T-cell (primary cell): ENCODE data around the gene NFX1. TPM values are rescaled to one million over a fixed set of nuclear protein-coding genes. Genes with fewer than 3 reads are reported as not detected.

Source experiments
- ATAC-seq, 4 experiments: fragments of 200-7000 bp in 3 of 4; fragments of 150-1000 bp in 1 of 4; cut with Tn5 transposase; replicated peaks in 1 of 4; 1 replicate in 3 of 4; 2 replicates in 1 of 4; pipeline ENCODE4 v1.10.0; 2021; ENCODE audit warnings: moderate library complexity in 3 of 4, mild to moderate bottlenecking in 2 of 4, moderate number of reproducible peaks in 1 of 4
- CTCF ChIA-PET, 2 donors: fragments of 300-600 bp; sonication (Branson Sonifier 250); formaldehyde crosslinking; loops; one replicate each; lab custom pipeline; 2022; ENCODE audit warnings: antibody characterized with exemption in 2 of 2; lab: Charles Lee
- POLR2A ChIA-PET, 2 donors: fragments of 300-600 bp; sonication (Branson Sonifier 250); formaldehyde crosslinking; loops; one replicate each; lab custom pipeline; 2022; ENCODE audit warnings: antibody characterized with exemption in 2 of 2; lab: Charles Lee
- DNase-seq, 35 experiments: peaks; one replicate each; pipeline versions ENCODE4 v3.0.0 to v3.0.0-alpha.2; 2013 to 2023
- H3K27ac ChIP-seq: one replicate; pipeline ENCODE4 v1.5.1; 2013; ENCODE audit warnings: low read length
- H3K27me3 ChIP-seq, 2 experiments: replicated peaks in 1 of 2; 1 replicate in 1 of 2; 2 replicates in 1 of 2; pipeline versions ENCODE4 v1.6.1 to v1.7.0; 2013; ENCODE audit warnings: low read length in 1 of 2, mixed read lengths in 1 of 2; ENCODE audit not compliant: control insufficient read depth in 2 of 2, insufficient read depth in 2 of 2; ENCODE audit errors: extremely low read depth in 1 of 2
- H3K36me3 ChIP-seq, 2 donors: 1 replicate in 1 of 2; 2 replicates in 1 of 2; pipeline versions ENCODE4 v1.6.1 to v1.7.0; 2013; ENCODE audit warnings: low read length in 1 of 2; ENCODE audit not compliant: control insufficient read depth in 2 of 2, insufficient read depth in 1 of 2; ENCODE audit errors: extremely low read depth in 1 of 2
- H3K4me1 ChIP-seq, 2 experiments: 1 replicate in 1 of 2; 2 replicates in 1 of 2; pipeline versions ENCODE4 v1.6.1 to v1.7.0; 2013; ENCODE audit warnings: low read length in 2 of 2, mixed read lengths in 1 of 2; ENCODE audit not compliant: insufficient read depth in 2 of 2, control insufficient read depth in 1 of 2; ENCODE audit errors: extremely low read depth in 1 of 2
- H3K4me3 ChIP-seq, 2 donors: 1 replicate in 1 of 2; 2 replicates in 1 of 2; pipeline versions ENCODE4 v1.5.1 to v1.7.0; 2013; ENCODE audit warnings: mild to moderate bottlenecking in 2 of 2, low read length in 1 of 2, moderate library complexity in 1 of 2; ENCODE audit not compliant: control insufficient read depth in 1 of 2; ENCODE audit errors: extremely low read depth in 1 of 2
- H3K9me3 ChIP-seq: 2 replicates; pipeline ENCODE4 v1.7.0; 2013
- H3K27ac Mint-ChIP-seq, 2 donors: one replicate each; pipeline ENCODE4 v1.8.0; 2020 to 2021; ENCODE audit warnings: mild to moderate bottlenecking in 2 of 2, mixed read lengths in 2 of 2
- H3K27me3 Mint-ChIP-seq, 2 donors: one replicate each; pipeline ENCODE4 v1.8.0; 2021 to 2022; ENCODE audit warnings: mixed read lengths in 2 of 2
- H3K36me3 Mint-ChIP-seq: one replicate; pipeline ENCODE4 v1.8.0; 2021; ENCODE audit warnings: mixed read lengths
- H3K4me1 Mint-ChIP-seq, 3 donors: one replicate each; pipeline ENCODE4 v1.8.0; 2020 to 2022; ENCODE audit warnings: mixed read lengths in 3 of 3, mild to moderate bottlenecking in 1 of 3
- H3K4me3 Mint-ChIP-seq, 3 donors: one replicate each; pipeline ENCODE4 v1.8.0; 2020 to 2022; ENCODE audit warnings: mild to moderate bottlenecking in 3 of 3, mixed read lengths in 3 of 3, moderate library complexity in 3 of 3
- H3K9me3 Mint-ChIP-seq, 3 donors: one replicate each; pipeline ENCODE4 v1.8.0; 2020 to 2022; ENCODE audit warnings: mixed read lengths in 3 of 3
- WGBS: methylation state at CpG from one replicate; pipeline ENCODE4 v1.1.5; 2013; ENCODE audit warnings: missing lambda C conversion rate; ENCODE audit not compliant: insufficient coverage; 5-methylcytosine and 5-hydroxymethylcytosine counted together
- total RNA-seq, 35 experiments: library from RNA in 6 of 35; stranded (reverse) in 6 of 35; fragments of 120-200 nt in 1 of 35; gene quantifications; one replicate each; pipeline versions ENCODE4 v1.2.1 to v1.2.4 and lab custom pipeline; 2013 to 2026

Gene NFX1
- total RNA-seq, 5 donors from 2014 or later (not counting 1 experiment from before 2014, with no cell fraction given), result 41.5 to 55.8 (median 48.5) TPM

DNA sequence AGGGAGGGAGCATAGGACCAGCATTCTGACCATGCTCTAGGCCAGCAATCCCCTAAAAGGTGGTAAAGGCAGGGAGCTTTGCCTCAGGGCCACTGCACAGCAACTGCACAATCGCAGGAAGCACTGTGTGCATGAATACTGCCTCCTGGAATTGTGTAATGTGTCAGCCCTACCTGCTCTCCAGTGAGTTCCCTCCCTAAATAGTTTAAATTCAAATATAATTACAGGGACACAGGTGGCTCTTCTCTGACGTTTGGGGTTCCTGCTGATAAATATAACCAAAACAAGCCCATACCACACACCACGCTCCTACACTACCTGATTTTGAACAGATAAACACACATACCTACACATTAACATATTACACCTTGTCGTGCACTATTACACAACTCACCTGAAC is 34.8 kb upstream of the NFX1 start:
- ChIA-PET CTCF (interaction anchor here in 1 of 2 donors (0.5 kb wide), 1 partner anchor 30 kb away, joined by 3 read pairs; no protein-coding TSS in a partner anchor), POLR2A (no interaction called here)
- no peak for ATAC-seq
- H3K4me3 ChIP-seq, result no peak overlapping the region
- 92% methylated on average over 3 of the region's 4 CpGs for WGBS
- Mint-ChIP-seq H3K27me3 (no peaks in the 10 kb centered on the region), H3K27ac (no peak overlapping the region), H3K9me3 (no peaks in the 10 kb centered on the region), H3K4me1 (peaks cover 2 to 8% (median 6%) of the 10 kb centered on the region in 3 donors), H3K4me3 (no peak overlapping the region), H3K36me3 (peaks cover 49% of the 10 kb centered on the region)
- no peaks in the 10 kb centered on the region for H3K9me3 ChIP-seq
- no peak overlapping the region for H3K27ac ChIP-seq
- no peaks in the 10 kb centered on the region for H3K27me3 ChIP-seq
- peaks cover 3 to 78% of the 10 kb centered on the region in 2 donors for H3K36me3 ChIP-seq
- H3K4me1 ChIP-seq, result no peaks in the 10 kb centered on the region
- no peak for DNase-seq

- Mint-ChIP-seq H3K27me3 (no peaks in the 10 kb centered on the region), H3K4me3 (no peak overlapping the region), H3K27ac (peak overlapping the region in 1 of 2 donors; percentile 34), H3K9me3 (no peaks in the 10 kb centered on the region), H3K4me1 (peaks cover 4 to 8% (median 8%) of the 10 kb centered on the region in 3 donors), H3K36me3 (peaks cover 56% of the 10 kb centered on the region)
- Histone ChIP-seq H3K4me3 (no peak overlapping the region), H3K4me1 (no peaks in the 10 kb centered on the region), H3K9me3 (no peaks in the 10 kb centered on the region), H3K36me3 (peaks cover 3 to 85% of the 10 kb centered on the region in 2 donors), H3K27me3 (no peaks in the 10 kb centered on the region), H3K27ac (no peak overlapping the region)
- POLR2A ChIA-PET, result no interaction called here
- no peak for DNase-seq
- WGBS, result no CpG with 5 or more reads among the region's 2 CpGs
- CTCF ChIA-PET, result interaction anchor here in 1 of 2 donors (0.5 kb wide), 1 partner anchor 30 kb away, joined by 3 read pairs; no protein-coding TSS in a partner anchor
- ATAC-seq, result no peak
Measured at GRCh38 chr9:33256236-33256635, 34.1 kb upstream of the NFX1 start.

DNA sequence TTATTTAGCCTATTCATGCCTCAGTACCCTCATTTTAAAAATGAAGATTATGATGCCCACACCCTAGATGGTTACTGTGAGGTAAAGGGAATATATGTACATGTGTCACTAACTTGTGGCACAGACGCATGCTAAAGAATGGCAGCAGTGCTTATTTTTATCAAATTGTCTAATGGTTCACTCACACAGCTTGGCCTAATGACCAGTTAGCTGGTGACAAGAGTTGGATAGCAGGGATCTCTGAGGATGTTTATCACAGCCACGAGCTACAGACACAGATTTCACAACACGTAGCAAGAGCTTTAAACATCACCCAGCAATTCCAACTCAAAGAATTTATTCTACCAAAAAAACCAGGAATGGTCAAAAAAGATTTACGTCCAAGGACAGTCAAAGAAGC is 33.0 kb upstream of the NFX1 start:
- Histone ChIP-seq H3K4me3 (no peak overlapping the region), H3K9me3 (no peaks in the 10 kb centered on the region), H3K36me3 (peaks cover 3 to 91% of the 10 kb centered on the region in 2 donors), H3K4me1 (no peaks in the 10 kb centered on the region), H3K27ac (no peak overlapping the region), H3K27me3 (no peaks in the 10 kb centered on the region)
- POLR2A ChIA-PET, result interaction anchor here in 1 of 2 donors (0.8 kb wide), 1 partner anchor 231 kb away, joined by 4 read pairs; no protein-coding TSS in a partner anchor
- ATAC-seq (no peak), DNase-seq (no peak)
- CTCF ChIA-PET, result interaction anchor here in 1 of 2 donors (0.6 kb wide), 1 partner anchor 196 kb away, joined by 3 read pairs; no protein-coding TSS in a partner anchor
- WGBS, result 100% methylated on average over 1 of the region's 4 CpGs
- H3K9me3 Mint-ChIP-seq, result no peaks in the 10 kb centered on the region
- H3K27ac Mint-ChIP-seq, result no peak overlapping the region
- peaks cover 4 to 13% (median 8%) of the 10 kb centered on the region in 3 donors for H3K4me1 Mint-ChIP-seq
- no peak overlapping the region for H3K4me3 Mint-ChIP-seq
- H3K36me3 Mint-ChIP-seq, result peaks cover 58% of the 10 kb centered on the region
- no peaks in the 10 kb centered on the region for H3K27me3 Mint-ChIP-seq

DNA sequence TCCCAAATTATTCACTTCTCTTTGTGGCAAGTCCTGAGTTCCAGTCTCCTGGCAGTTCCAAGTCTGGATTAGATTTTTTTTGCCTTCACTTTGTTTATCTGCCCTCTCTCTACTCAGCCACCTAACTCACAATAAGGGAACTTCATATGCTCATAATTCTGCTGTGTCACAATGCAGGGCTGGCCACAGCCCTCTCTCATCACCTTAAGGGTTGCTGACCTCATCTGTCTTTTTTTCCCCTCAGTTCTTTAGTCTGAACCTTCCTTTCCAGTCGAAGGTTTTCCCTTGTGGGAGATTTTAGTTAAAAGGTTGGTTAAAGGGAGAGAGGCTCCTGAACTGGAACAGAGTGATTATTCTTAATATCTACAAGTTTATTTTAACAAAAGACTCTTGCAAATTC is 29.9 kb upstream of the NFX1 start:
- no peak overlapping the region for H3K4me3 Mint-ChIP-seq
- no peak for DNase-seq
- peaks cover 22 to 32% (median 31%) of the 10 kb centered on the region in 3 donors for H3K4me1 Mint-ChIP-seq
- ChIA-PET CTCF (no interaction called here), POLR2A (no interaction called here)
- peaks cover 3 to 19% of the 10 kb centered on the region in 2 experiments for H3K4me1 ChIP-seq
- peaks cover 49% of the 10 kb centered on the region for H3K36me3 Mint-ChIP-seq
- no peak for ATAC-seq
- H3K27me3 ChIP-seq, result no peaks in the 10 kb centered on the region
- WGBS, result no CpG with 5 or more reads among the region's 1 CpG
- no peaks in the 10 kb centered on the region for H3K9me3 ChIP-seq
- H3K27ac Mint-ChIP-seq, result peak overlapping the region in 1 of 2 donors; percentile 67
- peaks cover 3 to 63% of the 10 kb centered on the region in 2 donors for H3K36me3 ChIP-seq
- H3K4me3 ChIP-seq, result no peak overlapping the region
- H3K9me3 Mint-ChIP-seq, result no peaks in the 10 kb centered on the region
- H3K27ac ChIP-seq, result no peak overlapping the region
- no peaks in the 10 kb centered on the region for H3K27me3 Mint-ChIP-seq

GRCh38 chr9:33263131-33264002 is 26.9 kb upstream of the NFX1 start:
- peak overlapping the region; percentile 92 to 93 (median 93) for H3K4me3 Mint-ChIP-seq
- no peaks in the 10 kb centered on the region for H3K9me3 Mint-ChIP-seq
- H3K27ac Mint-ChIP-seq, result peak overlapping the region; percentile 90 to 92
- peaks cover 51 to 60% (median 55%) of the 10 kb centered on the region in 3 donors for H3K4me1 Mint-ChIP-seq
- H3K27me3 Mint-ChIP-seq, result no peaks in the 10 kb centered on the region
- peaks cover 9 to 29% of the 10 kb centered on the region in 2 experiments for H3K4me1 ChIP-seq
- ChIA-PET POLR2A (no interaction called here), CTCF (interaction anchor here in 1 of 2 donors (2.2 kb wide), 1 partner anchor 27 kb away, joined by 6 read pairs; the partner anchor contains the start of gene NFX1)
- peaks cover 3 to 61% of the 10 kb centered on the region in 2 donors for H3K36me3 ChIP-seq
- WGBS, result 13% methylated on average over 22 of the region's 25 CpGs
- no peaks in the 10 kb centered on the region for H3K9me3 ChIP-seq
- H3K27ac ChIP-seq, result peak overlapping the region; percentile 70
- peak overlapping the region; percentile 91 to 93 for H3K4me3 ChIP-seq
- no peak for ATAC-seq
- peaks cover 45% of the 10 kb centered on the region for H3K36me3 Mint-ChIP-seq
- DNase-seq, result peak in 12 of 35 experiments; percentile 1 to 22 (median 8)
- H3K27me3 ChIP-seq, result no peaks in the 10 kb centered on the region

DNA sequence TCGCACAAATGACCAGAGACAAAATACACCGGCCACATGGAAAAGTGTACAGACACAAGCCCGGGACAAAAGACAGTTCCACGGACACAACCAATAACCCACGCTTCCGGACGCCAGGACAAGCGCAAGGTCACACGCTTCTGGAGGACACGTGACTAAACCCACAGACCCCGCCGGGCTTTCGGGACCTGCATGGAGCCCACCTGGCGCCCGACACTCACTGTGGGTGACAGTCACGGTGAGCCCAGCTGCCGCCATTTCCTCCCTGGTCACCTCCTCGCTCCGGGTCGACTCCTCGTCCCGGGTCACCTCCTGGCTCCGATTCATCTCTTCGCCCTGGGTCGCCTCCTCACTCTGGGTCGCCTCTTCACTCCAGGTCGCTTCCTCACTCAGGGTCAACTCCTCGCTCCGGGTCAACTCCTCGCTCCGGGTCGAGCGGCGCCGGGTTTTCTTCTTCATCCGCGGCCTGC is 26.3 kb upstream of the NFX1 start:
- POLR2A ChIA-PET, result no interaction called here
- Mint-ChIP-seq H3K27ac (peak overlapping the region; percentile 90 to 92), H3K36me3 (peaks cover 39% of the 10 kb centered on the region), H3K4me1 (peaks cover 50 to 62% (median 53%) of the 10 kb centered on the region in 3 donors), H3K27me3 (no peaks in the 10 kb centered on the region), H3K4me3 (peak overlapping the region; percentile 92 to 93 (median 93)), H3K9me3 (no peaks in the 10 kb centered on the region)
- CTCF ChIA-PET, result interaction anchor here in 1 of 2 donors (2.2 kb wide), 1 partner anchor 26 kb away, joined by 6 read pairs; the partner anchor contains the start of gene NFX1
- H3K9me3 ChIP-seq, result no peaks in the 10 kb centered on the region
- peak; percentile 0 to 10 (median 3) for ATAC-seq
- peak in 19 of 35 experiments; percentile 1 to 55 (median 11) for DNase-seq
- H3K4me3 ChIP-seq, result peak overlapping the region; percentile 91 to 93
- peak overlapping the region; percentile 70 for H3K27ac ChIP-seq
- peaks cover 9 to 29% of the 10 kb centered on the region in 2 experiments for H3K4me1 ChIP-seq
- H3K27me3 ChIP-seq, result no peaks in the 10 kb centered on the region
- 0% methylated on average over 37 of the region's 37 CpGs for WGBS
- H3K36me3 ChIP-seq, result peaks cover 3 to 59% of the 10 kb centered on the region in 2 donors
